ENCODE measurements around the gene WDR35.

Gene WDR35

DNA sequence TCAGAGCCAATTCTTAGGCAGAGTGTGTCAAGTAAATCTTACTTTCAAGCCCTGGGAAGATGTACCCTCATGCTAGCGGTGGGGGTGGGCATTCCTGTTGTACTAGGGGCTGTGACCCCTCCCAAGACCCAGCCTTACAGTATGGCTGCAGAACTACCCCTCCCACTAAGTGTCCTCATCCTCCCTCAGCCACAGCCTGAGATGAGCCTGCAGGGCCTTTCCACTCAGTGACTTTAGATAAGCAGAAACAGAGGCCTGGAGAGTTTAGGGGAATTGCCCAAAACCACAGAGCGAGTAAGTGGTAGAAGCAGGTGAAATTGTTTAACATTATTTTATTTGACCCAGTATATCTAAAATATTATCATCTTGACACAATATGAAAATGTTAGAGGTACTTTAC, 124.8 kb downstream of the WDR35 start:
- DNase-seq, result no peak

DNA sequence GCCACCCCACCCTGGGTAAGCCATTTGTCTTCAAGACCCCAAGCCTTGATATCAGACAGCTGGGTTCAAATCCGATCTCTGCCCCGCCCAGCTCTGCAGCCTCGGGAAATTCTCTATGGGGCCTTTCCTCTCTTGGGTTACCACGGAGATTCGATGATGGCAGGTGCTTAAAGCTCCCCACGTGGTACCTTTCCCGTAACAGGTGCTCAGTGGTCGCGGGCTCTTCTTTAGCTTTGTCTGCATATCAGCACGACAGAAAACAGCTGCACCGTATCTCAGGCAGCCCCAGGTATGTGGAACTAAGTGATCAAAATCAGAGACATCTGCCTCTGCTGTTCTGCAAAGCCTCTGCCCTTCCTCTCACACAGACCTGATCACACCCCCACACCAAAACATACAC, 125.5 kb downstream of the WDR35 start:
- DNase-seq, result no peak

DNA sequence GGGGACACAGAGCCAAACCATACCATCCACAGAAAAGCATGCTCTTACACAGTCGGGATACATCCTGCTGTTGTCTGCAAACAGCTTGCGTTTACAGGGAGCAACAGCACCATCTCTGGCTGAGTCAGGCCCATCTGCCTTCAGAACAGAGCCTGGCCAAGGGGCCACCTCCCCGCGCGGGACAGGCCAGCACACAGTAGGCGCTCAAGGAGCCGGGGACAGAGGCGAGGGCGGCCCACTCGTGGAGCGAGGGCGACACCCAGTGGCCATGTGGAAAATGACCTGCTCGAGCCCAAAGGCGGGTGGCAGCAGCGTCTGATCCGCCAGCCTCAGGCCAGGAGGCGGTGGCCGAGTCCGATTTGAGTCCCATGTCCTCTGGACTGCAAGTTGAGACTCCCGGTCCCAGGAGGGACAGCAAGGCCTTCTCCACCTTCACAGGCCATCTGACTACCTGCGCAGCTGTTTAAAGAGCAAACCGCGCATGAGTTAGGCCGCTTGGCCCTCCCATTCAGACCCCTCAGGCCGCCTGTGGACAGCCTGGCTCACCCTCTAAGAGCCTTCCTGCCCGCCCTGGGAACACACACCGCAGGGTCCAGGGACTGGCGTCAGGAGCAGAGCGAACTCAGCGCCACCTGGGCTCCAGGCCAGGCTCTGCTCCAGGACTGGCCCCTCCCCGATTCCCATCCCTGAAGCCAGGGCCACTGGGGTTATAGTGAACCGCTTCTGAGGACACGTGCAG, 126.4 kb downstream of the WDR35 start:
- no peak for DNase-seq

DNA sequence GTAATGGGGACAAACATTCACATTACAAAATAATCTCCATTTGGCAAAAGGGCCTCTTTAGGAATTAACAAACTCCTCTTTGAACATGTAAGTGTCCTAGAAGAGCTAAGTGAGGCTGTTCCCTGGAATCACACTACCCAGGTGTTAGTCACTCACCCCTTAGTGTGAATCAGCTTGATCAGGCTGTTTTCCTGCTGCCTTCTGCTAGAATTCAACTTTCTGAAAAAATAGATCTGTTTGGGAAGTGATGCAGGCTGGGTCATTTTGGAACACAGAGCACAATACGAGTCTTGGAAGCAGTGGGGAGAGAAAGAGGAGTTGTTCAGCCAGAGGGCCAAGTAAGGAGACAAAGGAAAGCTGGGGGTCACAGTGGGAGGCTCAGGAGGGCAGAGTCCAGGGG, 128.1 kb downstream of the WDR35 start:
- no peak for DNase-seq
